Neural progenitor cell (in vitro differentiated cells): ENCODE results near the gene RBCK1. TPM values are rescaled to one million over a fixed set of nuclear protein-coding genes. Genes with fewer than 3 reads are reported as not detected.

Experiments
- DNase-seq: peaks from one replicate; pipeline ENCODE4 v3.0.0-alpha.2; 2016; ENCODE audit warnings: low spot score
- H2AFZ ChIP-seq: fragments of 200-600 bp; sonication (generic); replicated peaks from 2 replicates; pipeline ENCODE4 v1.6.1; 2016; ENCODE audit warnings: antibody characterized with exemption
- H3F3A ChIP-seq: fragments of 200-600 bp; sonication (generic); 2 replicates; pipeline ENCODE4 v1.6.1; 2016; ENCODE audit warnings: antibody characterized with exemption, low read depth
- H3K27ac ChIP-seq: fragments of 200-600 bp; sonication (generic); 2 replicates; pipeline ENCODE4 v1.5.1; 2016; ENCODE audit warnings: mild to moderate bottlenecking
- H3K27me3 ChIP-seq: fragments of 200-600 bp; sonication (generic); 2 replicates; pipeline ENCODE4 v1.6.1; 2016; ENCODE audit warnings: mild to moderate bottlenecking, moderate library complexity
- H3K36me3 ChIP-seq: fragments of 200-600 bp; sonication (generic); 2 replicates; pipeline ENCODE4 v1.5.1; 2016
- H3K4me1 ChIP-seq: fragments of 200-600 bp; sonication (generic); 2 replicates; pipeline ENCODE4 v1.6.1; 2016; ENCODE audit warnings: mixed run types
- H3K4me2 ChIP-seq: fragments of 200-600 bp; sonication (generic); 2 replicates; pipeline ENCODE4 v1.6.1; 2016
- H3K4me3 ChIP-seq: fragments of 200-600 bp; sonication (generic); 2 replicates; pipeline ENCODE4 v1.5.1; 2016
- H3K79me2 ChIP-seq: fragments of 200-600 bp; sonication (generic); 2 replicates; pipeline ENCODE4 v1.6.1; 2016; ENCODE audit warnings: low read depth
- H3K9ac ChIP-seq: fragments of 200-600 bp; sonication (generic); 2 replicates; pipeline ENCODE4 v1.6.1; 2016
- H3K9me3 ChIP-seq: fragments of 200-600 bp; sonication (generic); 2 replicates; pipeline ENCODE4 v1.5.1; 2016; ENCODE audit warnings: low read depth
- H4K20me1 ChIP-seq: fragments of 200-600 bp; sonication (generic); 2 replicates; pipeline ENCODE4 v1.6.1; 2016; ENCODE audit warnings: low read depth
- H3K27ac Mint-ChIP-seq: 3 replicates; pipeline ENCODE4 v1.8.0; 2021; ENCODE audit warnings: mixed read lengths
- H3K27me3 Mint-ChIP-seq: 2 replicates; pipeline ENCODE4 v1.8.0; 2022; ENCODE audit warnings: low read depth, mild to moderate bottlenecking, inconsistent platforms, moderate library complexity, mixed read lengths; ENCODE audit not compliant: insufficient read depth
- H3K36me3 Mint-ChIP-seq: 3 replicates; pipeline ENCODE4 v1.8.0; 2021; ENCODE audit warnings: mixed read lengths
- H3K4me1 Mint-ChIP-seq: 3 replicates; pipeline ENCODE4 v1.8.0; 2021; ENCODE audit warnings: mixed read lengths
- H3K4me3 Mint-ChIP-seq: 3 replicates; pipeline ENCODE4 v1.8.0; 2021; ENCODE audit warnings: mild to moderate bottlenecking, moderate library complexity, mixed read lengths
- H3K9me3 Mint-ChIP-seq: 3 replicates; pipeline ENCODE4 v1.8.0; 2020; ENCODE audit warnings: mixed read lengths
- EZH2 ChIP-seq: fragments of 200-600 bp; sonication (generic); IDR thresholded peaks from 2 replicates; pipeline ENCODE4 v1.6.1; 2017; ENCODE audit warnings: antibody characterized with exemption, mild to moderate bottlenecking, moderate library complexity
- EZH2phosphoT487 ChIP-seq: fragments of 200-600 bp; sonication (generic); IDR thresholded peaks from 2 replicates; pipeline ENCODE4 v1.6.1; 2017; ENCODE audit warnings: antibody characterized with exemption
- total RNA-seq: library from RNA; depleted of rRNA; stranded (reverse); fragments of >200 nt; gene quantifications from 2 replicates; pipeline ENCODE4 v1.2.3, GENCODE V29; 2015; ENCODE audit warnings: low replicate concordance
- TF ChIP-seq, protein P1 (sequence below): fragments of 200-600 bp; sonication (generic); IDR thresholded peaks from 2 replicates; pipeline ENCODE4 v1.5.1; 2017; ENCODE audit warnings: antibody characterized with exemption, mild to moderate bottlenecking

RBCK1 gene
- total RNA-seq, 1 donor from 2014 or later, result 24.3 TPM

DNA sequence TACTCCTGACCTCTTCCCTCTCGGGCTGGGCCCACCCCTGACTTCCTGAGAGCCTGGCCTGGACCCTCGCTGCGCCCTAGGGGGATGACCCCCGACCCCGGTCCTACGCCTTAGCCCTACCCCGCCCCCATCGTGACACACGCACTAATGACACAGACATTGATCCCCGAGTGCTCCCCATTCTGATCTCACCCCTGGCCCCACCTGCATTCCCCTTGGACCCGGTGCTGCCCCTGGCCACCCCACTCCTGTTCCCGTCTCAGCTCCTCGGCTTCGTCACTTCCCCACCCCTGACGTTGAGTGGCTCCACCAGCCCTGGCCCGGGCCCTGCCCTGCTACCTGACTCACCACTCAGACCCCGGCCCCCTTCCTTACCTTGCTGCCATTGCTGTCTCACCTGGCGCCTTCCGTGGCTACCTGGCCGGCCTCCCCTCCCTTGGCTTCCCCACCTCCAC is 12.1 kb downstream of the RBCK1 start:
- Mint-ChIP-seq H3K9me3 (no peaks in the 10 kb centered on the region), H3K27ac (no peak overlapping the region), H3K4me3 (no peak overlapping the region), H3K36me3 (peaks cover 26% of the 10 kb centered on the region), H3K27me3 (peaks cover 2% of the 10 kb centered on the region), H3K4me1 (no peaks in the 10 kb centered on the region)
- no peak overlapping the region for H3K9ac ChIP-seq
- H3K4me2 ChIP-seq, result no peak overlapping the region
- no peaks in the 10 kb centered on the region for H3K79me2 ChIP-seq
- no peaks in the 10 kb centered on the region for H3F3A ChIP-seq
- H3K4me1 ChIP-seq, result no peaks in the 10 kb centered on the region
- no peak for DNase-seq
- no peaks in the 10 kb centered on the region for H3K9me3 ChIP-seq
- no peak overlapping the region for H3K4me3 ChIP-seq
- TF ChIP-seq, protein P1, sequence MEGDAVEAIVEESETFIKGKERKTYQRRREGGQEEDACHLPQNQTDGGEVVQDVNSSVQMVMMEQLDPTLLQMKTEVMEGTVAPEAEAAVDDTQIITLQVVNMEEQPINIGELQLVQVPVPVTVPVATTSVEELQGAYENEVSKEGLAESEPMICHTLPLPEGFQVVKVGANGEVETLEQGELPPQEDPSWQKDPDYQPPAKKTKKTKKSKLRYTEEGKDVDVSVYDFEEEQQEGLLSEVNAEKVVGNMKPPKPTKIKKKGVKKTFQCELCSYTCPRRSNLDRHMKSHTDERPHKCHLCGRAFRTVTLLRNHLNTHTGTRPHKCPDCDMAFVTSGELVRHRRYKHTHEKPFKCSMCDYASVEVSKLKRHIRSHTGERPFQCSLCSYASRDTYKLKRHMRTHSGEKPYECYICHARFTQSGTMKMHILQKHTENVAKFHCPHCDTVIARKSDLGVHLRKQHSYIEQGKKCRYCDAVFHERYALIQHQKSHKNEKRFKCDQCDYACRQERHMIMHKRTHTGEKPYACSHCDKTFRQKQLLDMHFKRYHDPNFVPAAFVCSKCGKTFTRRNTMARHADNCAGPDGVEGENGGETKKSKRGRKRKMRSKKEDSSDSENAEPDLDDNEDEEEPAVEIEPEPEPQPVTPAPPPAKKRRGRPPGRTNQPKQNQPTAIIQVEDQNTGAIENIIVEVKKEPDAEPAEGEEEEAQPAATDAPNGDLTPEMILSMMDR, result no peak
- TF ChIP-seq EZH2 (no peak), EZH2phosphoT487 (no peak)
- H3K27me3 ChIP-seq, result no peaks in the 10 kb centered on the region
- H3K27ac ChIP-seq, result no peak overlapping the region
- H3K36me3 ChIP-seq, result no peaks in the 10 kb centered on the region
- H2AFZ ChIP-seq, result no peak overlapping the region
- H4K20me1 ChIP-seq, result peaks cover 6% of the 10 kb centered on the region

DNA sequence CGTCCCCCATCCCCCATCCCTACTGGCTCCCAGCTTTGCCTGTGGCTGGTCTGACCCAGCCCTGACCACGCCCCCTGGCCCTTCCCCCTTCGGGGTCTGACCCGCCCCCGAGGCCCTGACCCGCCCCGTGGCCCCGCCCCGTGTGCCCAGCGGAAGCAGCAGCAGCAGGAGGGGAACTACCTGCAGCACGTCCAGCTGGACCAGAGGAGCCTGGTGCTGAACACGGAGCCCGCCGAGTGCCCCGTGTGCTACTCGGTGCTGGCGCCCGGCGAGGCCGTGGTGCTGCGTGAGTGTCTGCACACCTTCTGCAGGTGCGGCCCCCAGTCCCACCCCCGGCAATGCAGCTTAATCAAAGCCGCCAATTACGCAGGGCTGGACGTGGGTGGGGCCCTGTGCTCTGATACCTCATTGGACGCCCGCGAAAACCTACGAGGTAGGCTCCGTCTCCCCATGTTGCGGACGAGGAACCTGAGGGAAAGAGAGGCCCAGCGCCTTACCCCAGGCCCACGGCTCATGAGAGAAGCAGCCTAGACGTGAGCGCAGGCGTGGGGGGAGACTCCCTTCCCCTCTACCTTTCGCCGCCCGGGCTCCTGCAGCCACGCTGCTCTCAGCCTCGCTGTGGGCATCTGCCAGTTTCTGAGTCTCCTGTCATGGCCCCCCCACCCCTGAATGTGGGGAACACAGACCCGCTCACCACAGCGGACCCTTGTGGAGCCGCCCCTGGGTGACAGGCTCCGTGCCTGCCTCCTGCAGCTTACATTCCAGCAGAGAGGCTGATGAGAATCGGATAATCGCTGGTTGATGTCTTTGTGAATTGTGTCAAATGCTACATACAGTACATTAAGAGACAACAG is 12.8 kb downstream of the RBCK1 start:
- Mint-ChIP-seq H3K4me3 (no peak overlapping the region), H3K27ac (peak overlapping the region; percentile 1), H3K9me3 (no peaks in the 10 kb centered on the region), H3K36me3 (peaks cover 26% of the 10 kb centered on the region), H3K27me3 (peaks cover 2% of the 10 kb centered on the region), H3K4me1 (no peaks in the 10 kb centered on the region)
- Histone ChIP-seq H3K9me3 (no peaks in the 10 kb centered on the region), H3K36me3 (no peaks in the 10 kb centered on the region), H3F3A (no peaks in the 10 kb centered on the region), H2AFZ (no peak overlapping the region), H3K9ac (no peak overlapping the region), H4K20me1 (peaks cover 6% of the 10 kb centered on the region), H3K4me3 (no peak overlapping the region), H3K27ac (no peak overlapping the region), H3K4me1 (no peaks in the 10 kb centered on the region), H3K27me3 (no peaks in the 10 kb centered on the region), H3K4me2 (no peak overlapping the region), H3K79me2 (no peaks in the 10 kb centered on the region)
- no peak for DNase-seq
- TF ChIP-seq EZH2phosphoT487 (no peak), EZH2 (no peak)
- TF ChIP-seq, protein P1, result no peak

DNA sequence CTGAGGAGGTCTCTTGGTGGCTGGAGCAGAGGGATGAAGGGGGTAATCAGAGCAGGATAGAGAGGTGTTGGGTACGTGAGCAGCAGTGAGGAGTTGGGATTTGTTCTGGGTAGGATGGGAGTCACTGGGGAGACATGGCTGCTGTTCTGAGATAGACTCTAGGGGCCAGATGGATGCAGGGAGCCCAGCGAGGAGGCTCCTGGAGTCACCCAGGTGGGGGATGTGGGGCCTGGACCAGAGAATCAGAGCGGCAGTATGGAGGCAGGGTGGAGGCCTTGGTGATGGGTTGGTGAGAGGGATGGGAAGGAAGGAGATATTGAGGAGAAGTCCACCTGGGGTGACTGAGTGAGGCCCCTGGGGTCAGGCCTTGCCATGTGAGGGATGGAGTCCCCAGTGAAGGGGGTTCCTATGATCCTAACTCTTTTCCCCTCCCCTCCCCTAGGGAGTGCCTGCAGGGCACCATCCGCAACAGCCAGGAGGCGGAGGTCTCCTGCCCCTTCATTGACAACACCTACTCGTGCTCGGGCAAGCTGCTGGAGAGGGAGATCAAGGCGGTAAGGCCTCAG is 13.7 kb downstream of the RBCK1 start:
- DNase-seq, result no peak
- Mint-ChIP-seq H3K27ac (peak overlapping the region; percentile 1), H3K4me1 (no peaks in the 10 kb centered on the region), H3K9me3 (no peaks in the 10 kb centered on the region), H3K36me3 (peaks cover 24% of the 10 kb centered on the region), H3K27me3 (peaks cover 2% of the 10 kb centered on the region), H3K4me3 (no peak overlapping the region)
- Histone ChIP-seq H2AFZ (no peak overlapping the region), H3K9ac (no peak overlapping the region), H3K27ac (no peak overlapping the region), H4K20me1 (no peaks in the 10 kb centered on the region), H3K36me3 (no peaks in the 10 kb centered on the region), H3F3A (no peaks in the 10 kb centered on the region), H3K27me3 (no peaks in the 10 kb centered on the region), H3K4me3 (no peak overlapping the region), H3K4me1 (no peaks in the 10 kb centered on the region), H3K79me2 (no peaks in the 10 kb centered on the region), H3K9me3 (no peaks in the 10 kb centered on the region), H3K4me2 (no peak overlapping the region)
- TF ChIP-seq EZH2, result no peak
- TF ChIP-seq, protein P1, result no peak
